NCI-H2107 treated with DMSO at 0.1 percent for 48 hours (cell line): ENCODE results near the gene DUSP18.
"Not testable (repeated sequence)": the region's sequence is repeated elsewhere in the genome, so short reads cannot be mapped to it uniquely, and the experiment has no call there.

ENCODE experiments used
- DNase-seq: peaks from one replicate; lab custom pipeline; 2025; ENCODE audit not compliant: unreplicated experiment; lab: John Stamatoyannopoulos, UW

Gene DUSP18

GRCh38 chr22:30667494-30668385 lies at the start of gene DUSP18:
DUSP18 (minus strand) TSS chr22:30667875; CDS start chr22:30664003, 3,872 bp downstream.
- DNase-seq = peak; percentile 33

- DNase-seq = no peak
Measured at GRCh38 chr22:30714062-30714461, 46.4 kb upstream of the DUSP18 start.

- no peak for DNase-seq
Measured at GRCh38 chr22:30712094-30712493, 44.4 kb upstream of the DUSP18 start.

GRCh38 chr22:30709980-30710379 lies 42.3 kb upstream of the DUSP18 start:
- not testable (repeated sequence) for DNase-seq

GRCh38 chr22:30705710-30706651 lies 38.3 kb upstream of the DUSP18 start:
- peak; percentile 54 for DNase-seq

GRCh38 chr22:30704978-30705377 lies 37.3 kb upstream of the DUSP18 start:
- no peak for DNase-seq

GRCh38 chr22:30702856-30703255 lies 35.2 kb upstream of the DUSP18 start:
- no peak for DNase-seq

- DNase-seq = no peak
Measured at GRCh38 chr22:30701872-30702271, 34.2 kb upstream of the DUSP18 start.

- no peak for DNase-seq
Measured at GRCh38 chr22:30697975-30698374, 30.3 kb upstream of the DUSP18 start.

GRCh38 chr22:30695871-30696655 lies 28.4 kb upstream of the DUSP18 start:
- no peak for DNase-seq

- no peak for DNase-seq
Measured at GRCh38 chr22:30695351-30695851, 27.7 kb upstream of the DUSP18 start.

- DNase-seq = no peak
Measured at GRCh38 chr22:30694640-30695350, 27.1 kb upstream of the DUSP18 start, which contains the start of gene OSBP2. OSBP2 (plus strand) TSS chr22:30694874; CDS start chr22:30694910, 36 bp downstream.

GRCh38 chr22:30694171-30694639 lies 26.5 kb upstream of the DUSP18 start:
- DNase-seq = peak; percentile 61

GRCh38 chr22:30691204-30691603 lies 23.5 kb upstream of the DUSP18 start:
- DNase-seq = no peak

GRCh38 chr22:30689622-30690021 lies 21.9 kb upstream of the DUSP18 start:
- DNase-seq = no peak

- no peak for DNase-seq
Measured at GRCh38 chr22:30687358-30687757, 19.7 kb upstream of the DUSP18 start.

- no peak for DNase-seq
Measured at GRCh38 chr22:30685178-30685577, 17.5 kb upstream of the DUSP18 start.

- DNase-seq = no peak
Measured at GRCh38 chr22:30681831-30682230, 14.2 kb upstream of the DUSP18 start.

- no peak for DNase-seq
Measured at GRCh38 chr22:30680991-30681770, 13.5 kb upstream of the DUSP18 start.
